KMS-11 (cell line): ENCODE results near the gene NUDT13.

Source experiments
- H2AFZ ChIP-seq: fragments of 200-600 bp; sonication (generic); 2 replicates; pipeline ENCODE4 v1.6.1; 2016; ENCODE audit warnings: antibody characterized with exemption, mixed run types, low read depth
- H3K27ac ChIP-seq: fragments of 200-600 bp; sonication (generic); 2 replicates; pipeline ENCODE4 v1.6.1; 2016; ENCODE audit warnings: mild to moderate bottlenecking, mixed run types
- H3K27me3 ChIP-seq: fragments of 200-600 bp; sonication (generic); 2 replicates; pipeline ENCODE4 v1.6.1; 2017; ENCODE audit warnings: mild to moderate bottlenecking, low read depth, mixed run types, moderate library complexity; ENCODE audit not compliant: insufficient read depth
- H3K36me3 ChIP-seq: fragments of 200-600 bp; sonication (generic); 2 replicates; pipeline ENCODE4 v1.6.1; 2017; ENCODE audit warnings: mild to moderate bottlenecking, mixed run types; ENCODE audit not compliant: insufficient read depth
- H3K4me1 ChIP-seq: fragments of 200-600 bp; sonication (generic); 2 replicates; pipeline ENCODE4 v1.6.1; 2016; ENCODE audit warnings: mild to moderate bottlenecking, low read depth, mixed run types; ENCODE audit not compliant: poor library complexity, severe bottlenecking
- H3K4me2 ChIP-seq: fragments of 200-600 bp; sonication (generic); 2 replicates; pipeline ENCODE4 v1.7.0; 2016; ENCODE audit warnings: mild to moderate bottlenecking, mixed run types
- H3K4me3 ChIP-seq: fragments of 200-600 bp; sonication (generic); IDR thresholded peaks from 2 replicates; pipeline ENCODE4 v1.6.1; 2017; ENCODE audit warnings: low read depth, low read length, mixed read lengths; ENCODE audit not compliant: insufficient read depth
- H3K79me2 ChIP-seq: fragments of 200-600 bp; sonication (generic); 2 replicates; pipeline ENCODE4 v1.6.1; 2016; ENCODE audit warnings: low read depth, mixed run types; ENCODE audit not compliant: insufficient read depth
- H3K9ac ChIP-seq: fragments of 200-600 bp; sonication (generic); 2 replicates; pipeline ENCODE4 v1.6.1; 2016; ENCODE audit warnings: mild to moderate bottlenecking, mixed run types
- H4K20me1 ChIP-seq: fragments of 200-600 bp; sonication (generic); 2 replicates; pipeline ENCODE4 v1.6.1; 2016; ENCODE audit warnings: mild to moderate bottlenecking, mixed run types; ENCODE audit not compliant: insufficient read depth
- CTCF ChIP-seq: fragments of 200-600 bp; sonication (generic); conservative IDR thresholded peaks from 2 replicates; pipeline ENCODE4 v1.6.1; 2017; ENCODE audit warnings: low read depth, mild to moderate bottlenecking, antibody characterized with exemption, low read length, moderate library complexity, mixed read lengths

Gene NUDT13

DNA sequence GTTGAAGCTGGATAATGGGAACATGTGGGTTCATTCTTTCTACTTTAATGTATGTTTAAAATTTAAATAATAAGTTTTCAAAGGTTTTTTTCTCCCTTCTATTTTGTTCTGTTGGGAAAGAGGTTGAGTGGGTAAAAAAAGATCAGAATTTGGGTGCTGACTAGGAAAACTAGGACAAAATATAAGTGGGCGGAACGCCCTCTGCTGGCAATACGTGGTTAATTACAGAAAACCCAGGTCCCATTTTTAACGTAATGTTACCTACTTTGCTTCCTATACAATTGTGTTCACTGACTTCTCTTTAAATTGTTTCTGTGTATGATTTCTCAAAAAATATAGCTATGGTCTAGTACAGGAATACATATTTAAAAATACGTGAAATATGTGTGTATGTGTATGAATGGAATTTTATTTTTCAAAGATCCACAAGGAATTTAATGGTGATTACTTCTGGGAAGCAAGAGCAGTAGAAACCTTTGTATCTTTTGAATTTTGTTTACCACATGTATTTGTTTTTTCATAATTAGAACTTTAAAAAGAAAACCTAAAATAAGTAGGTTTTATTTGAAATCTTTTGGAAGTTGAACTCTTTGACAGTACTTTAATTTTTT is 48.9 kb downstream of the NUDT13 start:
- peak; percentile 87 for TF ChIP-seq CTCF
- H4K20me1 ChIP-seq = no peaks in the 10 kb centered on the region

DNA sequence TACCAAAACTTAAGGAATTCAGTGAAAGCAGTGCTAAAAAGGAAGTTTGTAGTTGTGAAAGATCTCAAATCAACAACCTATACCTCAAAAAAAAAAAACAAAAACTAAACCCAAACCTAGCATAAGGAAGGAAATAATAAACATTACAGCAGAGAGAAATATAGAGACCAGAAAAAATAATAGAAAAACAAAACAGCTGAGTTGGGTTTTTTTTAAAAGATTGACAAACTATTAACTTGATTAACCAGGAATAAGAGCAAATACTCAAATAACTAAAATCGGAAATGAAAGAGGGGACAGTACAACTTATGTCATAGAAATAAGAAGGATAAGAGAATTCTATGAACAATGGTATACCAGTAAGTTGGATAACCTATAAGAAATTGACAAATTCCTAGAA is 50.8 kb downstream of the NUDT13 start:
- Histone ChIP-seq H3K4me2 (no peak overlapping the region), H3K27ac (no peak overlapping the region), H3K4me3 (no peak overlapping the region), H3K9ac (no peak overlapping the region), H3K4me1 (peaks cover 10% of the 10 kb centered on the region), H3K27me3 (no peaks in the 10 kb centered on the region), H3K79me2 (peaks cover 40% of the 10 kb centered on the region), H2AFZ (no peak overlapping the region), H4K20me1 (no peaks in the 10 kb centered on the region), H3K36me3 (peaks cover 4% of the 10 kb centered on the region; the same call in 1 of the 2 replicates)
- TF ChIP-seq CTCF = no peak

More for the DNA sequence above, 48.9 kb downstream of the NUDT13 start:
- Histone ChIP-seq H3K4me2 (no peak overlapping the region), H3K36me3 (peaks cover 4% of the 10 kb centered on the region; the same call in 1 of the 2 replicates), H3K4me1 (peaks cover 11% of the 10 kb centered on the region), H3K4me3 (no peak overlapping the region), H3K79me2 (peaks cover 27% of the 10 kb centered on the region; the same call in 1 of the 2 replicates), H3K27ac (no peak overlapping the region), H3K9ac (no peak overlapping the region), H2AFZ (no peak overlapping the region), H3K27me3 (no peaks in the 10 kb centered on the region)

DNA sequence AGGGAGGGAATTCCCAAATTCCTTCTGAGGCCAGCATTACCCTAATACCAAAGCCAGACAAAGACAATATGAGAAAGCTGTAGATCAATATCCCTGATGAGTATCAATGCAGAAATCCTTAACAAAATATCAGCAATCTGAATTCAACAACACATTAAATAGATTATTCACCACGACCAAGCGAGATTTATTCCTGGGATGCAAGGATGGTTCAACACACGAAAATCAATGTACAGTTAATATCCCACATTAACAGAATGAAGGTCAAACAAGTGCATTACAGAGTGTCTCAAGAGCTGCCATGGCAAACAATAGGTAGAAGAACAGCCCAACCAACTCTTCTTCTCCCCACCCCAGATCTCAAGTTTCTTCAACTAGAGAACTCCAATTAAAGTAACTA is 51.4 kb downstream of the NUDT13 start:
- Histone ChIP-seq H3K9ac (no peak overlapping the region), H4K20me1 (no peaks in the 10 kb centered on the region), H3K4me3 (no peak overlapping the region), H3K36me3 (no peaks in the 10 kb centered on the region; the same call in 1 of the 2 replicates), H3K27ac (no peak overlapping the region), H2AFZ (no peak overlapping the region), H3K79me2 (peaks cover 40% of the 10 kb centered on the region), H3K4me2 (no peak overlapping the region), H3K4me1 (peaks cover 10% of the 10 kb centered on the region), H3K27me3 (no peaks in the 10 kb centered on the region)
- no peak for TF ChIP-seq CTCF

- H3K27me3 ChIP-seq = no peaks in the 10 kb centered on the region
- H3K9ac ChIP-seq = no peak overlapping the region
- no peaks in the 10 kb centered on the region; the same call in 1 of the 2 replicates for H3K36me3 ChIP-seq
- peaks cover 15% of the 10 kb centered on the region for H3K4me1 ChIP-seq
- H4K20me1 ChIP-seq = no peaks in the 10 kb centered on the region
- no peak overlapping the region for H2AFZ ChIP-seq
- TF ChIP-seq CTCF = no peak
- H3K79me2 ChIP-seq = peaks cover 51% of the 10 kb centered on the region
- no peak overlapping the region for H3K4me2 ChIP-seq
- H3K27ac ChIP-seq = no peak overlapping the region
- no peak overlapping the region for H3K4me3 ChIP-seq
Measured at GRCh38 chr10:73163096-73163495, 52.8 kb downstream of the NUDT13 start.
